A549 (cell line): Measurements from ENCODE around the gene CABP7. TPM values are rescaled to one million over a fixed set of nuclear protein-coding genes. Genes with fewer than 3 reads are reported as not detected.
A peak's percentile ranks its signal among the peaks of the same experiment; 100 is the strongest.

Experiments
- ATAC-seq, 2 experiments: fragments of 200-7000 bp in 1 of 2; fragments of >200 bp in 1 of 2; cut with Nextera tagmentation in 1 of 2; cut with Tn5 transposase in 1 of 2; 3 replicates each; pipeline versions ENCODE4 v1.8.0 to v1.9.1; 2018 to 2020; ENCODE audit warnings: mild to moderate bottlenecking in 1 of 2, moderate library complexity in 1 of 2
- CTCF ChIA-PET: fragments of 300-600 bp; sonication (Branson Sonifier 250); formaldehyde crosslinking; extraction: SDS; loops from one replicate; lab custom pipeline; 2021; ENCODE audit warnings: antibody characterized with exemption, inconsistent platforms; lab: Yijun Ruan, JAX
- POLR2A ChIA-PET: fragments of 350-600 bp; formaldehyde crosslinking; extraction: SDS; loops from one replicate; lab custom pipeline; 2021; ENCODE audit warnings: antibody characterized with exemption, inconsistent platforms; lab: Yijun Ruan, JAX
- DNase-seq, 2 experiments: peaks; one replicate each; pipeline versions ENCODE4 v3.0.0 to v3.0.0-alpha.2; 2011 to 2016; ENCODE audit warnings: low read depth in 1 of 2, low spot score in 1 of 2
- FAIRE-seq: peaks from 2 replicates; lab custom pipeline; 2011; peaks lifted over from hg19 to GRCh38; lab: Jason Lieb, UNC
- H3K27ac ChIP-seq, 2 experiments: fragments of >200 bp; sonication (Bioruptor Twin); formaldehyde crosslinking; 3 replicates each; pipeline ENCODE4 v1.5.1; 2016 to 2017
- H3K4me1 ChIP-seq: fragments of >200 bp; sonication (Bioruptor Twin); formaldehyde crosslinking; 3 replicates; pipeline ENCODE4 v1.6.1; 2016
- H3K4me2 ChIP-seq: fragments of >200 bp; sonication (Bioruptor Twin); formaldehyde crosslinking; 3 replicates; pipeline ENCODE4 v1.6.1; 2016
- H3K4me3 ChIP-seq: fragments of >200 bp; sonication (Bioruptor Twin); formaldehyde crosslinking; 3 replicates; pipeline ENCODE4 v1.5.1; 2016
- H3K9me3 ChIP-seq: fragments of >200 bp; sonication (Bioruptor Twin); formaldehyde crosslinking; 3 replicates; pipeline ENCODE4 v1.6.1; 2016
- BHLHE40 ChIP-seq: IDR thresholded peaks from 2 replicates; pipeline ENCODE4 v1.6.1; 2012; ENCODE audit warnings: low read depth, low read length, inconsistent platforms
- CBX2 ChIP-seq: fragments of 200-600 bp; sonication (generic); IDR thresholded peaks from 2 replicates; pipeline ENCODE4 v1.6.1; 2016; ENCODE audit warnings: low read depth, mild to moderate bottlenecking, borderline replicate concordance
- CEBPB ChIP-seq, 2 experiments: fragments of >200 bp in 1 of 2; sonication (Bioruptor Twin) in 1 of 2; formaldehyde crosslinking in 1 of 2; IDR thresholded peaks; 2 replicates each; pipeline ENCODE4 v1.6.1; 2012 to 2016
- CHD4 ChIP-seq: fragments of 200-600 bp; sonication (generic); IDR thresholded peaks from 2 replicates; pipeline ENCODE4 v1.6.1; 2016; ENCODE audit warnings: antibody characterized with exemption, mild to moderate bottlenecking, borderline replicate concordance
- EHMT2 ChIP-seq: fragments of 200-600 bp; sonication (generic); IDR thresholded peaks from 2 replicates; pipeline ENCODE4 v1.6.1; 2016; ENCODE audit warnings: antibody characterized with exemption, low read depth, mild to moderate bottlenecking, moderate library complexity
- HEYL ChIP-seq: fragments of 250-450 bp; sonication (Bioruptor Pico); IDR thresholded peaks from 2 replicates; pipeline ENCODE4 v1.8.0; 2021; ENCODE audit warnings: mild to moderate bottlenecking, moderate library complexity
- HOXB13 ChIP-seq: fragments of 250-450 bp; sonication (Bioruptor Pico); IDR thresholded peaks from 2 replicates; pipeline ENCODE4 v1.5.0; 2020; ENCODE audit warnings: low read depth, mild to moderate bottlenecking, moderate library complexity
- MAZ ChIP-seq: fragments of 150-350 bp; IDR thresholded peaks from 2 replicates; pipeline ENCODE4 v1.6.1; 2014; ENCODE audit warnings: antibody characterized with exemption, low read depth, low read length, borderline replicate concordance
- RAD21 ChIP-seq, 2 experiments: fragments of >200 bp in 1 of 2; sonication (Bioruptor Twin) in 1 of 2; formaldehyde crosslinking in 1 of 2; IDR thresholded peaks in 1 of 2; conservative IDR thresholded peaks in 1 of 2; 2 replicates in 1 of 2; 3 replicates in 1 of 2; pipeline ENCODE4 v1.6.1; 2012 to 2018; ENCODE audit warnings: inconsistent platforms in 1 of 2
- SMC3 ChIP-seq: fragments of >200 bp; sonication (Bioruptor Twin); formaldehyde crosslinking; IDR thresholded peaks from 3 replicates; pipeline ENCODE4 v1.6.1; 2018; ENCODE audit warnings: inconsistent platforms
- TFCP2L1 ChIP-seq: fragments of 250-450 bp; sonication (Bioruptor Pico); IDR thresholded peaks from 2 replicates; pipeline ENCODE4 v1.5.0; 2021; ENCODE audit warnings: mild to moderate bottlenecking
- ZNF302 ChIP-seq: fragments of 250-450 bp; sonication (Bioruptor Pico); IDR thresholded peaks from 2 replicates; pipeline ENCODE4 v1.9.0; 2021; ENCODE audit warnings: inconsistent platforms, mild to moderate bottlenecking, moderate library complexity
- WGBS: methylation state at CpG from one replicate; pipeline ENCODE4 v1.1.6; 2017; ENCODE audit errors: missing lambda C conversion rate; 5-methylcytosine and 5-hydroxymethylcytosine counted together
- polyA plus RNA-seq, 4 experiments: library from polyadenylated mRNA; depleted of rRNA in 3 of 4; stranded (reverse); fragments of >200 nt; fragmentation: RNase III in 1 of 4; extraction: RNeasy Plus Mini Kit Qiagen cat#74134 plus additional on column Dnase treatment in 1 of 4; gene quantifications; 2 replicates in 3 of 4; 3 replicates in 1 of 4; pipeline ENCODE4 v1.2.3, GENCODE V29; 2011 to 2017
- TF ChIP-seq, protein P1 (sequence below): fragments of >200 bp; sonication (Bioruptor Twin); formaldehyde crosslinking; IDR thresholded peaks from 3 replicates; pipeline ENCODE4 v1.5.1; 2016
- TF ChIP-seq, protein P2 (sequence below): fragments of 250-450 bp; sonication (Bioruptor Pico); IDR thresholded peaks from 2 replicates; pipeline ENCODE4 v1.5.0; 2021; ENCODE audit warnings: mild to moderate bottlenecking, moderate library complexity, borderline replicate concordance
- TF ChIP-seq, protein P3 (sequence below): IDR thresholded peaks from 2 replicates; pipeline ENCODE4 v1.6.1; 2012
- TF ChIP-seq, protein P4 (sequence below): IDR thresholded peaks from 2 replicates; pipeline ENCODE4 v1.6.1; 2012; ENCODE audit warnings: low read depth, borderline replicate concordance

Gene CABP7
- polyA plus RNA-seq, 2 of the 4 experiments (the other 2 are of a cell fraction), result 0.05 to 0.15 TPM

DNA sequence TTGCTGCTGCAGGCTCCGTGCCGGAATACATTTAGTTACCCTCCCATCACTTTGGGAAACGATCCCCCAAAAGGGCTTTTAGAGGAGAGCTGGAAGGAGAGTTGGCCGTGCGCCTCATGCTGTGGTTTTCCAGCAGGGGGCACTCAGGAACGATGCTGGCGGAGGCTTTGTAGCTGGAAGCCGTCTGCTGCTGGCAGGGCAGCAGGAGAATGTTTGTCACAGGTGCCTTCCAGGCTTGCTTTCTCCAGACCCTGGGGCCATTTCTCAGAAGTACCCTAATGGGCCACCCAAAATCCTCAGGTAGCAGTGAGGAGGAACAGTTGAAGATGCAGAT is 30.0 kb upstream of the CABP7 start:
- no peaks in the 10 kb centered on the region for H3K4me1 ChIP-seq
- 33% methylated on average over 8 of the region's 8 CpGs for WGBS
- POLR2A ChIA-PET, result no interaction called here
- H3K4me3 ChIP-seq, result no peak overlapping the region
- FAIRE-seq (no peak), ATAC-seq (peak; percentile 57 to 85; a peak in 4 of 6 replicates), DNase-seq (peak in 1 of 2 experiments; percentile 30)
- CTCF ChIA-PET, result interaction anchor here (0.8 to 3.8 kb wide), 21 partner anchors 9 to 399 kb away, joined by 3 to 17 read pairs (median 4); no protein-coding TSS in a partner anchor
- peak; percentile 74 for TF ChIP-seq SMC3
- TF ChIP-seq, protein P1, sequence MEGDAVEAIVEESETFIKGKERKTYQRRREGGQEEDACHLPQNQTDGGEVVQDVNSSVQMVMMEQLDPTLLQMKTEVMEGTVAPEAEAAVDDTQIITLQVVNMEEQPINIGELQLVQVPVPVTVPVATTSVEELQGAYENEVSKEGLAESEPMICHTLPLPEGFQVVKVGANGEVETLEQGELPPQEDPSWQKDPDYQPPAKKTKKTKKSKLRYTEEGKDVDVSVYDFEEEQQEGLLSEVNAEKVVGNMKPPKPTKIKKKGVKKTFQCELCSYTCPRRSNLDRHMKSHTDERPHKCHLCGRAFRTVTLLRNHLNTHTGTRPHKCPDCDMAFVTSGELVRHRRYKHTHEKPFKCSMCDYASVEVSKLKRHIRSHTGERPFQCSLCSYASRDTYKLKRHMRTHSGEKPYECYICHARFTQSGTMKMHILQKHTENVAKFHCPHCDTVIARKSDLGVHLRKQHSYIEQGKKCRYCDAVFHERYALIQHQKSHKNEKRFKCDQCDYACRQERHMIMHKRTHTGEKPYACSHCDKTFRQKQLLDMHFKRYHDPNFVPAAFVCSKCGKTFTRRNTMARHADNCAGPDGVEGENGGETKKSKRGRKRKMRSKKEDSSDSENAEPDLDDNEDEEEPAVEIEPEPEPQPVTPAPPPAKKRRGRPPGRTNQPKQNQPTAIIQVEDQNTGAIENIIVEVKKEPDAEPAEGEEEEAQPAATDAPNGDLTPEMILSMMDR, result peak; percentile 58
- no peak for TF ChIP-seq HOXB13
- peak; percentile 62 to 67; a peak in 4 of 5 replicates for TF ChIP-seq RAD21 (conservative IDR thresholded peaks at IDR 0.05 in 1 of 2, IDR thresholded peaks at IDR 0.05 in 1 of 2)
- no peak overlapping the region for H3K4me2 ChIP-seq
- H3K9me3 ChIP-seq, result no peaks in the 10 kb centered on the region
- no peak overlapping the region for H3K27ac ChIP-seq

DNA sequence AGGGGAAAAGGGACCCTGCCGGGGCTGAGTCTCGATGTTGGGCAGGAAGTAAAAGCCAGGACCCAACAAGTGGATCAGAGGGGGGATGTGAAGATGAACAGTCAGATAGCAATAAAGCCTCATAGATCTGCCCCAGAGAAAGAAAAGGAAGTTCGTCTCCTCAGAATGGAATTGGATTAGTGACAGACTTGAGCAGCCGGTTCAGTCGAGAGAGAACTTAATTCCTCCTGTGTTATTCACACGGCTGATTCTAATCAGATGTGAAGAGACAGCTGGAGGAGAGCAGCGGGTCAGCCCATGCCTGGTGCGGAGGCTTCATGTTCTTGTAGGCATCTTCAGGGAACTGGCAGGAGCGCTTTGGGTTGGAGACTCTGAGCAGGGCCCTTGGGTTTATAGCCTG is 29.3 kb upstream of the CABP7 start:
- FAIRE-seq (no peak), ATAC-seq (no peak), DNase-seq (no peak)
- Histone ChIP-seq H3K4me2 (no peak overlapping the region), H3K27ac (no peak overlapping the region), H3K4me3 (no peak overlapping the region), H3K9me3 (no peaks in the 10 kb centered on the region), H3K4me1 (no peaks in the 10 kb centered on the region)
- 95% methylated on average over 9 of the region's 9 CpGs for WGBS
- CTCF ChIA-PET, result interaction anchor here (0.8 to 3.8 kb wide), 16 partner anchors 9 to 398 kb away, joined by 3 to 17 read pairs (median 4); no protein-coding TSS in a partner anchor
- TF ChIP-seq, protein P2, sequence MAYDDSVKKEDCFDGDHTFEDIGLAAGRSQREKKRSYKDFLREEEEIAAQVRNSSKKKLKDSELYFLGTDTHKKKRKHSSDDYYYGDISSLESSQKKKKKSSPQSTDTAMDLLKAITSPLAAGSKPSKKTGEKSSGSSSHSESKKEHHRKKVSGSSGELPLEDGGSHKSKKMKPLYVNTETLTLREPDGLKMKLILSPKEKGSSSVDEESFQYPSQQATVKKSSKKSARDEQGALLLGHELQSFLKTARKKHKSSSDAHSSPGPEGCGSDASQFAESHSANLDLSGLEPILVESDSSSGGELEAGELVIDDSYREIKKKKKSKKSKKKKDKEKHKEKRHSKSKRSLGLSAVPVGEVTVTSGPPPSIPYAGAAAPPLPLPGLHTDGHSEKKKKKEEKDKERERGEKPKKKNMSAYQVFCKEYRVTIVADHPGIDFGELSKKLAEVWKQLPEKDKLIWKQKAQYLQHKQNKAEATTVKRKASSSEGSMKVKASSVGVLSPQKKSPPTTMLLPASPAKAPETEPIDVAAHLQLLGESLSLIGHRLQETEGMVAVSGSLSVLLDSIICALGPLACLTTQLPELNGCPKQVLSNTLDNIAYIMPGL (CRISPR knock-in tag), result no peak
- TF ChIP-seq HOXB13 (no peak), BHLHE40 (no peak)
- TF ChIP-seq, protein P3, sequence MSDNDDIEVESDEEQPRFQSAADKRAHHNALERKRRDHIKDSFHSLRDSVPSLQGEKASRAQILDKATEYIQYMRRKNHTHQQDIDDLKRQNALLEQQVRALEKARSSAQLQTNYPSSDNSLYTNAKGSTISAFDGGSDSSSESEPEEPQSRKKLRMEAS, result no peak
- POLR2A ChIA-PET, result no interaction called here

DNA sequence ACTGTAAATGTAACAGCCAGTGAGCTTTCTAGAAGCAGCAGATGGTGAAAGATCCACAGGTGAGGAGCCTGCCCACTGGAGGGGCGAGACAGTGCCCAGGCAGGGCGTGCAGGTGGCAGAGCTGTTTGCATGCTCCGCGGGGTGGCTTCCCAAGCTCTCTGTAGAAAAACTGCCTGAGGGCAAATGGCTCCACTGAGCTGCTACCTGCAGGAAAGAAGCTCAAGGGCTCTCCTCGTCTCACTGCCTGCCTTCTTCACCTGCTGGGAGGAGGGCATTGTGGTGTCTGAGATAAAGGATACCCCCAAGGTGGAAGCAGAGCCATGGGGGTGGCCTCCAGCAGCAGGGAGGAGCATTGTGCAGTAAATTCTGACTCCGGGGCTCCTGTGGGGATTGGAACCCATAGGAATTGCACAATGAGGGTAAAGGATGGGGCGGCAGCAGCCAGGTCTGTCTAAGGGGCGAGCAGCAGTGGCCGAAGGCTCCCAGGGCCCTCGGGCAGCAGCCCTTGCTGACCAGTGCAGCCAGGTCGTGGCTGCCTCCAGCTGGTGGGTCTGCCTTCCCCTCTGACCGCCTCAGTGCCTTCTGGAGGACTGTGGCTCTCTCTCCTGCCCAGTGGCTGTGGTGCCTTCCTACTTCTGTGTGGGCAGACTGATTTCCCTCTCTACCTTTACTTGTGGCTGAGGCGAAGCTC is 28.0 kb upstream of the CABP7 start:
- no peak for FAIRE-seq

DNA sequence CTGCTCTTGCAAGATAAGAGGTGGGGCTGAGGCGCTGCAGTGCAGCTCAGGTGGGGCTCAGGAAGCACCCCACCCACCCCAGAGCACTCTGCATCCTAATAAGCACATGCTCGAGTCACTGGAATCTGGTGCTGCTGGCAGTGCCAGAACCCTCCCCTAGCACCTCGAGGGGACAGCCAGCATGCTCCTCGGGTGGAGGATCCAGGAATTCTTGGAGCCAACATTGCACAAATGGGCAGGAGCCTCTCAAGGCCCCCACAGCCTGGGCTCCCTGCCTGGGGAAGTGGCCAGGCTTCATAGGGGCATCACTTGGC is 27.5 kb upstream of the CABP7 start:
- no peak for DNase-seq
- TF ChIP-seq CBX2 (no peak), ZNF302 (CRISPR knock-in tag) (no peak), CEBPB (IDR thresholded peaks at IDR 0.05) (no peak), TFCP2L1 (no peak)
- TF ChIP-seq, protein P4, sequence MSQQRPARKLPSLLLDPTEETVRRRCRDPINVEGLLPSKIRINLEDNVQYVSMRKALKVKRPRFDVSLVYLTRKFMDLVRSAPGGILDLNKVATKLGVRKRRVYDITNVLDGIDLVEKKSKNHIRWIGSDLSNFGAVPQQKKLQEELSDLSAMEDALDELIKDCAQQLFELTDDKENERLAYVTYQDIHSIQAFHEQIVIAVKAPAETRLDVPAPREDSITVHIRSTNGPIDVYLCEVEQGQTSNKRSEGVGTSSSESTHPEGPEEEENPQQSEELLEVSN, result no peak
- Histone ChIP-seq H3K4me3 (no peak overlapping the region), H3K4me2 (no peak overlapping the region), H3K9me3 (no peaks in the 10 kb centered on the region), H3K4me1 (no peaks in the 10 kb centered on the region), H3K27ac (no peak overlapping the region)
- ATAC-seq, result no peak
- WGBS, result 92% methylated on average over 2 of the region's 4 CpGs
- ChIA-PET POLR2A (no interaction called here), CTCF (interaction anchor here (0.9 to 4.6 kb wide), 4 partner anchors 10 to 397 kb away, joined by 3 to 22 read pairs (median 3); no protein-coding TSS in a partner anchor)
- FAIRE-seq, result no peak

More for the DNA sequence above, 28.0 kb upstream of the CABP7 start:
- no peaks in the 10 kb centered on the region for H3K9me3 ChIP-seq
- no peak overlapping the region for H3K4me2 ChIP-seq
- no peak overlapping the region for H3K4me3 ChIP-seq
- ChIA-PET POLR2A (no interaction called here), CTCF (interaction anchor here (0.8 to 4.6 kb wide), 6 partner anchors 10 to 397 kb away, joined by 3 to 22 read pairs (median 5); no protein-coding TSS in a partner anchor)
- no peak overlapping the region for H3K27ac ChIP-seq
- DNase-seq (no peak), ATAC-seq (no peak)
- 81% methylated on average over 10 of the region's 13 CpGs for WGBS
- H3K4me1 ChIP-seq, result no peaks in the 10 kb centered on the region
- TF ChIP-seq, protein P2 (CRISPR knock-in tag), result no peak
- TF ChIP-seq RAD21 (conservative IDR thresholded peaks at IDR 0.05 in 1 of 2, IDR thresholded peaks at IDR 0.05 in 1 of 2) (no peak), CHD4 (no peak), EHMT2 (no peak), HEYL (CRISPR knock-in tag) (no peak), CEBPB (IDR thresholded peaks at IDR 0.05) (no peak), MAZ (no peak)
